ENCODE measurements around the gene MYMK.
A peak's percentile ranks its signal among the peaks of the same experiment; 100 is the strongest.

Gene MYMK

GRCh38 chr9:133558191-133559126 is 33.7 kb upstream of the MYMK start:
- DNase-seq (ENCODE audit: low spot score): peak; percentile 89

- no peak for DNase-seq (ENCODE audit: low spot score)
These were observed 32.8 kb upstream of the MYMK start for GRCh38 chr9:133557581-133557980.

GRCh38 chr9:133556354-133556753 is 31.6 kb upstream of the MYMK start:
- no peak for DNase-seq (ENCODE audit: low spot score)

GRCh38 chr9:133554729-133555128 is 30.0 kb upstream of the MYMK start:
- no peak for DNase-seq (ENCODE audit: low spot score)

DNA sequence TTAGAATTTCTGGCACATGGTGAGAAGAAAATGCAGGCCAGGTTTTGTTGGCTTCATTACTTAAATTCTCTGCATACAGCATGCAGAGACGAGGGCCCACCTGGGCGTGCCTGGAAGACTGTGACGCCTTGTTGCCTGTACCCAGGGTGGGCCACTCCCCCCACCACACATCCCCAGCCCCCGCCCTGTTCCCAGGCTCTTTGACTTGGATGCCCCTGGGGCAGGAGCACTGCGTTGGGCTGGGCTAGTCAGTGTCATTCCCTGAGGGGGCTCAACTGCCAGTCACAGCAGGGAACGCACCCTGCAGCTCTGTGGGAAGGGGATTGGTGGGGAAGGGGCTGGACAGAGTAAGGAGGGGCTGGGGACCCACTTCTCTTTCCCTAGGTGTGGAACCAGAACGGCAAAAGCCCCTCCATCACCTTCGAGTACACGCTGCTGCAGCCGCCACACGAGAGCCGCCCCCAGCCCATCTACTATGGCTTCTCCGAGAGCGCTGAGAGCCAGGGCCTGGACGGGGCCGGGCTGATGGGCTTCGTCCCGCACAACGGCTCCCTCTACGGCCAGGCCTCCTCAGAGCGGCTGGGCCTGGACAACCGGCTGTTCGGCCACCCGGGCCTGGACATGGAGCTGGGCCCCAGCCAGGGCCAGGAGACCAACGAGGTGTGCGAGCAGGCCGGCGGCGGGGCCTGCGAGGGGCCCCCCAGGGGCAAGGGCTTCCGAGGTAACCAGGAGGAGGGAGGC is 29.4 kb upstream of the MYMK start:
- no peak for DNase-seq (ENCODE audit: low spot score)

DNA sequence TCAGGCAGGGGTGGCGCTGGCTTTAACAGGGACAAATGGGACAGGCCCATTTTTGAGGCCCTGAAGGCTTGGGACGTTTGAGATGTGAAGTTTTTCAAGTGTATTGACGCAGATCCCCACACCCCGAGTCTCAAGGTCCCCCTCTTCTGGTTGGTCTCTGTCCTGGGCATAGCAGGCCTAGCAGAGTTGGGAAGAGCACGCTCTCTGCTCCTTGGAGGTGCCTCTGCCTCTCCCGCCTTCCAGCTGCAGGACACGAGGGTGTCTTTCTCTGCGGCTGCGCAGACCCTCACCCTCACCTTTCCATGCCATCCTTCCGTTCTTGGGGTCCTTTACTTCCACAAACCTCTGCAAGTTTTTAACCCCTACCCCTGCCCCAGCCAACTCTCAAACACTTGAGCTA is 28.4 kb upstream of the MYMK start:
- no peak for DNase-seq (ENCODE audit: low spot score)

DNA sequence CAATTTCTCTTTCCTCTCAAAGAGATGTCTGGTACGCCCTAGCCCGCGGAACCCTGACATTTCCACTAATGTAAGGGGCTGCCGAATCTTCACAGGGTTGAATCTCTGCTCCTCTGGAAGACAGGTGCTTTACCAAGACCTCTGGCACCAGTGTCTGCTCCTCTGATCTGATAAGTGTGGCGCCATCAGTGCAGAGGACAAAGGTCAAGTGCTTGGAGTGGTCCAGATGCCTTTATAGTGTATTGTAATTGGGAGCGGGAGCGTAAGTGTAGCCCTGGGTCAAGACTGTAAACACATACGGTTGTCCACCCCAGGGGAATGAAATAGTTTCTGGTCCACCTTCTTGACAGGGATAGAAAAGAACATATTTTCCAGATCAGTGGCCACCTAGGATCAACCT is 27.5 kb upstream of the MYMK start:
- no peak for DNase-seq (ENCODE audit: low spot score)

DNA sequence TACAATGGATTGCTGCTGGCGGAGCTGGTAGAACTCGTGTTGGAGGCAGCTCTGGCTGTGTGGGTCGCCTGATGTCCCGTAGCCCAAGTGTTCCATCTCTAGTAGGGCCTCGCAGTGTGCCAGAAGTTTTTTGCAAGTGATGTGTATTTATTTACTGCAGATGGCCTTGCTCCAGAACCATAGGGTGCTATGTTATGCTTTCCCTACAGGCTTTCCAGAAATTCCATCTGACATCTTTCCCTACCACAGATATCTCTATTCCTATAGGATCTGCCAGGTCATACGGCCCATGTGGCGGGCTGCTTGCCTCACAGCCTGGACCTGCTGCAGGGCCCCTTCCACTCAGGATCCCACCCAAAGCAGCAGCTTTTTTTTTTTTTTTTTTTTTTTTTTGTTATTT is 26.7 kb upstream of the MYMK start:
- DNase-seq (ENCODE audit: low spot score): no peak

DNA sequence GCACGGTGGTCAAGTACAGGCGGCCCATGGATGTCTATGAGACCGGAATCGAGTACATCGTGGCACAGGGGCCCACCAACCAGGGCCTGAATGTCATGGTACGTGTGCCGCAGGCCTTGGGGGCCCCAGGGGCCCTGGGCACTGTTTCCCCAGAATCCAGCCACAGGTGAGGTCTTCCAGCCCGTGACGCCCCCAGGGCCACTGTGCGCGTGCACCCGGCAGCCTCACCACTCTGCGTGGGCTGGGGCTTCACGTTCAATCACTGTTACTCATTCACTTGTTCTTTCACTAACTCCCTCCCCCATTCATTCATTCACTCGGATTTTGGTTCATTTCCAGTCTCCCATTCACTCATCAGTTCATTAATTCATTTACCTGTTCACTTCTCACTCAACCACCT is 22.4 kb upstream of the MYMK start:
- DNase-seq (ENCODE audit: low spot score): no peak

- no peak for DNase-seq (ENCODE audit: low spot score)
These were observed 21.5 kb upstream of the MYMK start for GRCh38 chr9:133546287-133546680.

DNA sequence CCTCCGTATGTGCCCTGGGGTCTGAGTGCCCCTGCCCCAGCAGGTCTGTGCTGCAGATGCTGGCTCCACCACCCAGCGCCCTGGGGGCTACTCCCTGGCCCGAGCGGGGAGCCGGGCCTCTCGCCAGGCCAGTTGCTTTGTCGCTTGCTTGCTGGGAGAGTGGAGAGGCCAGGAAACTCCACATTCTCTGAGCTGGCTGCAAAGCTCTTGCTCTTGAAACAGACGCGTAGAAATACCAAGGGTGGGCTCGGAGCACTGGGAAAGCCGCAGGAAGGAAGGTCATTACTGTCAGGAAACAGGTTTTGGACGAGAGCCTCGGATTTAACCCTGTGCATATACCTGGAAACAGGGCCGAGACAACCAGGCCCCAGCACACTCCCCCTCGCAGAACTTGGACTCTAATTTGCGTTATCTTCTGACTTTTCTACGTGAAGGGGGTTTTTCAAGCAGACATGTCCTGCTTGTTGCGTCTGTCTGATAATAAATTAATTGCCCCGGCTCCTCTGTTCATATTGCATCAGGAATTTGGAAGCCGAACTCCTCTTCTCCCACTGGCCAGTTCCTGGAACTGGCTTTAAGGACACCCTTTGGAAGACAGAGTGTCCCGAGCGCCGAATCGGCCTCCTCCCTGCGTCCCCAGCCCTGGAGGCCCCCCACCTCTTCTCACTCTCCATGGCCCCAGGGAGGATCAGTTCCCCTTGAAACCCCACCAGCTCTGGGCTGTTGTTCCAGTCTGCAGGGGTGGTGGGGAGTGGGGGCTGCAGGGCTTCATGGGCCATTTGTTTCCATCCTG is 20.9 kb upstream of the MYMK start:
- DNase-seq (ENCODE audit: low spot score): no peak

DNA sequence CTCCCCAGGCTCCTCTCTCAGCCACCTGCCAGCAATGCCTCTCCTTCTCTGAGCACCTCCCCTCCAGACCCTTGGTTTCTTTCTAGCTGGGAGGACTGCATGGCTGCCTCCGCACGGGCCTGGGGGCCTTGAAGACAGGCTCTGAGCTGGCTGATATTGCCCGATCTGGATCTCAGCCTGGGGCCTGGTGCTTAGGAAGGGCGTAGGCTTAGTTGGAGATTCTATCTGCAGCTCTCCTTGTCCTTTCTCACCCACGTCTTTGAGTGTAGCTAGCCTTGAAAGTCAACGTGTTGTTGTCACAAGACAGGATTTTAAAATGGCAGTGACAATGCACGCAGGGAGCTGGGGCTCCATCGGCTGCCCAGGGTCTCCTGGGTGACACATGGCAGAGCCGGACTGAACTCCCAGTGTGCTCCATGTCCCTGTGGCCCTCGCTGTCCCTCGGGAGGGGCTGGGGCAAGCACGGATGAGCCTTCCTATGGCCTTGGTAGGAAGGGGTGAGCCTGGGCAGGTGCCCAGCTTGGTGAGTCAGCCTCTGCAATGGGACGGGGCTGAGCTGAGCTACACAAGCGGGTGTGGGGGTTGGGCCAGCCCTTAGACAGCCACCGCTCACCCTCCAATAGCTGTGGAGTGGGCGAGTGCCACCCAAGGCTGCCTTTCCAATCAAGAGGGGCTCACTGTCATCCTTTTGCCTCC is 19.2 kb upstream of the MYMK start:
- DNase-seq (ENCODE audit: low spot score): no peak

GRCh38 chr9:133542002-133542401 is 17.2 kb upstream of the MYMK start:
- no peak for DNase-seq (ENCODE audit: low spot score)

- no peak for DNase-seq (ENCODE audit: low spot score)
These were observed 15.9 kb upstream of the MYMK start for GRCh38 chr9:133540698-133541025.

DNA sequence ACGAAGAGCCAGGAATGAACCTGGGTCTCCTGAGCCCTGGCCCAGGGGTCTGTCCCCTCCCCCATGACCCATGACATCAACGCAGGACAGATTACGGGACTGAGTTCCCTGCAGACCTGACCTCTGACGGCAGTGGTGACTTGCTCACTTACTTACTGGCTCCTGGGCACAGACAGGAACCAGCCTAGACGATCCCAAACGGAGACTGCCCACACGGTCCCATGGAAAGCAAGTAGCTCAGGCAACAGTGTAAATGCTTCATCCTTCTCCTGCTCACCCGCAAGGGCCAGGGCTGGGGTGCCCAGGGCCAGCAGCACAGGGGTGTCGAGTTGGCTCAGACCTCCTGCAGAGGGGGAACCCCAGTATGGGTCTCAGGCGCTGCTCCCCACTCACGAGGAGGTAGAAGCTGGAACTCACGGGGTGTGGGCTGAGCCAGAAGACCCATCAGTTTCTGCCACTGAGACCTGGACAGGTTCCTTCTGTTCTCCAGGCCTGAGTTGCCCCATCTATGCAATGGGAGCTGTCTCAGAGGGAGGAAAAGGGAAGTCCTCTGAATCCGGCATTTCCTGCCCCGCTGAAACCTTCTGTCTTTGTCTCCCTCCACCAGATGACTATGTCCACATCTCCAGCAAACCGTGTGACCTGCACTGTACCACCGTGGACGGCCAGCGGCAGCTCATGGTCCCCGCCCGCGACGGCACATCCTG is 15.4 kb upstream of the MYMK start:
- no peak for DNase-seq (ENCODE audit: low spot score)

DNA sequence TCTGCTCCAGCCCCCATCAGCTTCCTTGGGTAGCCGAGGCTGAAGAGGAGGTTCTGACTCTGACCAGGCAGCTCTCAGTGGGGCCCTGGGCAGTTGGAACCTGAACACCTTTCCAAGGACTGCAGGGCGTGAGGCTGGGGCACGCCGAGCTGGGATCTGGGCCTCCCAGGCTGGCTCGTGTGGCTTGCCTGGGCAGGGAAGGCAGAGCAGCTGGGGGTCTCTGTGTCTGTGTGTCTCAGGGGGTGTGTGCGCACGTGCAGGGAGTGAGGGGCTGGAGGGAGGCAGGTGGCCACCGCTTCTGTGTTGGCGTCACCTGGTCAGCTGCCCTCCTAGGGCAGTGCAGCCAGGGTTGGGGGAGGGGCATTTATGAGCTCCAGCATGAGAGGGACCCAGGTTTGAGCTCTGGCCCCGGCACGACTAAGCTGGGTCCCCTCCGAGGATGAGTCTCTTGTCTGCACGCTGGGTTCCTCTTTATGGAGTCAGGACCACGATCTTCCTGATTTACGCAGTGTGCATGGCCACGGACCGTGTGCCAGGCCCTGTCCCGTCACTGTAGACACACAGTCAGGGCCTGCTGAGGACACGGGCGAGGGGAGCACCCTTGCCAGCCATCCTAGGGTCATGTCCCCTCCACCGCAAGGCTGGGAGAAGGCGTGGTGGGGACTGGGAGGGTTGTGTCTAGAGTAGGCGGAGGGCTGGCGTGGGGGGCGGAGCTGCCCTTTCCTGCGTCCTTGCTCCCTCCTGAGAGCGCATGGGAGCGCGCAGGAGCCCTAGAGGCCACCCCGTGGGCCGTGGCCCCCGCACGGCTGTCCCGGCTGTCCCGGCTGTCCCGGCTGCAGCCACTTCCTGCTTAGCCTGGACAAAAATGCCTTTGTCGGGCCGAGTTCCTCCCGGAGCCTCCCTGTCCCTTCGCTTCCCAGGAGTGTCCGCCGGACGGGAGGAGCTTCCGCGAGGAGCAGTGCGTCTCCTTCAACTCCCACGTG is 14.4 kb upstream of the MYMK start:
- peak; percentile 68 for DNase-seq (ENCODE audit: low spot score)

- DNase-seq (ENCODE audit: low spot score): no peak
These were observed 13.4 kb upstream of the MYMK start for GRCh38 chr9:133538176-133538575.

GRCh38 chr9:133537257-133537656 is 12.5 kb upstream of the MYMK start:
- DNase-seq (ENCODE audit: low spot score): no peak

DNA sequence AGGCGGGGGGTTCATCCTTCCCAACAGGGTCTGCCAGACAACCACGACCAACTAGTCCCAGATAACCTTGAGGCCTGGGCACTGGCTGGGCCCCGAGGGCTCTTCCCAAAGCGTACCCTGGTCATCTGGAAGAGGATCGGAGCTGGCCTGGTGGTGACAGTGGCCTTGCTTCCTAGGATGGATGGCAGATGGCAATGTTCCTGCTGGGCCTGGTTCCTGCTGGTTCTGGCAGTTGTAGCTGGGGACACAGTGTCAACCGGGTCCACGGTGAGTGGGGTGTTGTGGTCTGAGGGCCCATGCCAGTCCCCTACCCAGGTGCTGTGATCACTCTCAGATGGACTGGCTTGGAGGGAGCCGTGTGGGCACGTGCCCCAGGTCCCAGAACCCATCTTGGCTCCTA is 11.8 kb upstream of the MYMK start:
- no peak for DNase-seq (ENCODE audit: low spot score)

GRCh38 chr9:133536080-133536479 is 11.3 kb upstream of the MYMK start:
- no peak for DNase-seq (ENCODE audit: low spot score)

Data from hepatic stellate cell (primary cell).